CD4-positive, alpha-beta T cell treated with Interleukin-21 for 1 hour (primary cell): ENCODE results near the gene GDPD5.
"Not testable (repeated sequence)": the region's sequence is repeated elsewhere in the genome, so short reads cannot be mapped to it uniquely, and the experiment has no call there.

Experiments used
- DNase-seq: peaks from one replicate; pipeline ENCODE4 v3.0.0-alpha.2; 2020

GDPD5 gene

DNA sequence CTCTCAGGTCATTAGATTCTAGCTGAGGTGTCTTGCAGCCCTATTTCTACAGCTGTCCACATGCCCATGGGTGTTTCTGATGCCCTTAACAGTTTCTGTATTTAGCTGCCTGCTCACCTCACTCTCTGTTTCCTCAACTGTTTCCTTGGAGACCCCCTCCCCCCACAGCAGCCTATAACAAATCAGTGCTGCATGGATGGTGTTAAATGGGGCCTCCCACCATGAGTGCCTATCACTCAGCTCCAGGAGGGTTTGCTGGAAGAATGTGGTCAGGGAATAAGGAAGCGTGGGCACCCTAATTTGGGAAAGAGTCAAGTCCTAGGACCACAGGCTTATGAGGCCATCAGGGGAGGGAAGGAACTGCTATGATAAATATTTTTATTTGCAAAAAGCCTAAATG lies 101.3 kb downstream of the GDPD5 start:
- DNase-seq, result no peak

DNA sequence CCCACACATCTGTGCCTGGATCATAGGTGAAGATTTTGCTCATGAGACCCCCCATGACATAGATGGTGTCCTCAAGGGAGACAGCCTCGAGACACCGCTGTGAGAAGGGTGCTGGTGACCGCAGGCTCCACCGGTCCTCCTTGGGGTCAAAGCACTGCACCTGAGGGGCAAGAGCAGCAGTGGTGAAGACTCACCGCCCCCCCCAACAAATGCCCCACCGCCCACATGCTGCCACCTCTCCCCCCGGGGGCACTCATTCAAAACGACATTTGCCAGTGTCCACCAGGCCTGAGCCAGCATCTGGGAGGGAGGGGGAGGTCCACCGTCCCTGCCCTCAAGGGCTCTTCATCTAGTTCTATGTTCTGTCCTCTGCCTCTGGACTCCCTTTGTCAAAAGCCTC lies 102.0 kb downstream of the GDPD5 start:
- DNase-seq, result no peak

DNA sequence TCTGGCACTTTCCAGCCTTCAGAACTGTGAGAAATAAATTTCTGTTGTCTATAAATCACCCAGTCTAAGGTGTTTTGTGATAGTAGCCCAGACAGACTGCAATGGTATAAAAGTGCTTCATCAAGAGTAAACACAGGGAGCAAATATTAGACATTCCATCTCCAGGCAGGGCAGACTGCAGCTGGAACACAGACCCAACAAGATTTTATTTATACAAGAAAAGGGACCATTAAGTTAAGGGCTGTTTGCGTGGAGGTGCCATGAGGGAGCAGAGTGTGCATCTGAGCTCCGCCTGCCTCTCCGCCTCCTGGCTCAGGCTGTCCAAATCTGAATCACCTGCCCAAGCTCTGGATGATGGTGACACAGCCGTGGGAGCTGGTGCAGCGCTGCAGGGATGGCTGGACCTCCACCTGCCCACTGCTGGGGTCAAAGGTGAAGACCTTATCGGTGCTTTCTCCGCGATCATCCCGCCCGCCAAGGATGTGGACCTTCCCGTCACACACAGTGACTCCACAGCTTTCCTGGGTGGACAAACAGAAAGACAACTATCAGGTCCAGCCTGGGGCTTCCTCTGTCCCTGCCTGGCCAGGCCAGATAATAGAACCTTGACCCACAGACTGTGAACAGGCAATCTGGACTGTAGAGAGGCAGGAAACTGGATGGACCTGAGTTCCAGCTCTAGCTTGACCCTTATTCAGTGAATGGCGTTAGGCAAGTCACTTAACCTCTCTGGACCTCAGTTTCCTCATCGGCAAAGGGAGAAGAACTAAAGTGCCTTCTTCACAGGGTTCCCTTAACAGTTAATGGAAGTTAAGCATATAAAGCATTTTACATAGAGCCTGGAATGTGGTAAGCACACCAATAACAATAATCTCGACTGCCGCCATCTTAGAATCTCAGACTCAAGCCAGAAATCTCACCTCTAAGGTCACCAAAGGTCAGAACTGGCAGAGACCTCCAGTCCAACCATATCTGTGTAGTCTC lies 103.2 kb downstream of the GDPD5 start:
- DNase-seq, result no peak

- no peak for DNase-seq
Observed at GRCh38 chr11:75421902-75422247, 103.9 kb downstream of the GDPD5 start.

DNA sequence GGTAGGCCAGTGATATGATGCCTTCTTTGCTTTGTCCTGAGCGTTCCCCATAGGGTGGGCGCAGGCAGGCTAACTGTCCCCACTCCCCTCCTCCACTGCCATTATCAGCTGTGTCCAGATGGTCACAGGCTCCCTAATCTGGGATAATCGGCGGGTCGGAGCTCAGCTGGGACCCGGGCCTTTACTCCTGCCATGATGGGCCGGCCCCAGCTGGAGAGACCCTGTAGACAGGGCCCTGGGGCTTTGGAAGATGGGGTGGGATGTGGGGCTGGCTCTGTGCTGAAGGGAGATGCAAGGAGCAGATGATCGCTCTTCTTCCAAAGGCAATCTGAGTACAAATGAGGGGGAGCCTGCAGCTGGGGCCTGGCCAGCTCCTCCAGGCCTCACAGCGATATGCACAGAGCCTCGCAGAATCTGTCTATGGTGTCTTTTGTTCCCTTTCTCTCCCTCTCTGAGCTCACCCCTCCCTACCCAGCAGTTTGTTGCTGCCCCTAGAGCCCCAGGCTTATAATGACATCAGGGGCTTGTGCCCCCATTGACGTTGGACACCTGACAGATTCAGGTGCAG lies 104.6 kb downstream of the GDPD5 start:
- no peak for DNase-seq

GRCh38 chr11:75420224-75421034 lies 105.3 kb downstream of the GDPD5 start:
- DNase-seq, result no peak

DNA sequence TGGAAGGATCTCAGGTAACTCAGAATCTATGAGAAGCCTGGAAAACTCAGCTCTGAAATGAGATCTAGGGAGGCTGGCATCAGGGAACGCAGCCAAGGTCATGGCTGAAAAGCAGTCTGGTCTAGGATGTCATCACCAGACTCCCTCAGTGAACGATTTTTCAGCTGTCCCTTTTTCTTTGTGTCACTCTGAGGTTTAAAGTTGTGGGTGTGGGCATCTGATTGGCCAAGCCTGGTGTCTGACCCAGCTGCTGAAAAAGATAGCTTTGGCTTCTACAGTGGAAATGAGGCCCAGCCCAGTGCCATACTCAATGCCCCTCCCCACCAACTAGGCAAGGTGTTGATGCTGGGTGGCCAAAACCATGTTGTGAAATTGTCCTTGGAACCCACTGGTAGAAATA lies 111.9 kb downstream of the GDPD5 start:
- DNase-seq, result no peak

- DNase-seq, result not testable (repeated sequence)
Observed at GRCh38 chr11:75413146-75413545, 112.6 kb downstream of the GDPD5 start.

DNA sequence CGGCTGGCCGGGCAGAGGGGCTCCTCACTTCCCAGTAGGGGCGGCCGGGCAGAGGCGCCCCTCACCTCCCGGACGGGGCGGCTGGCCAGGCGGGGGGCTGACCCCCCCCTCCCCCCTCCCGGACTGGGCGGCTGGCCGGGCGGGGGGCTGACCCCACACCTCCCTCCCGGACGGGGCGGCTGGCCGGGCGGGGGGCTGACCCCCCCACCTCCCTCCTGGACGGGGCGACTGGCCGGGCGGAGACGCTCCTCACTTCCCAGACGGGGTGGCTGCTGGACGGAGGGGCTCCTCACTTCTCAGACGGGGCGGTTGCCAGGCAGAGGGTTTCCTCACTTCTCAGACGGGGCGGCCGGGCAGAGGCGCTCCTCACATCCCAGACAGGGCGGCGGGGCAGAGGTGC lies 115.8 kb downstream of the GDPD5 start:
- DNase-seq, result not testable (repeated sequence)

- DNase-seq, result no peak
Observed at GRCh38 chr11:75408957-75409219, 116.9 kb downstream of the GDPD5 start.

- no peak for DNase-seq
Observed at GRCh38 chr11:75406338-75406777, 119.4 kb downstream of the GDPD5 start.

DNA sequence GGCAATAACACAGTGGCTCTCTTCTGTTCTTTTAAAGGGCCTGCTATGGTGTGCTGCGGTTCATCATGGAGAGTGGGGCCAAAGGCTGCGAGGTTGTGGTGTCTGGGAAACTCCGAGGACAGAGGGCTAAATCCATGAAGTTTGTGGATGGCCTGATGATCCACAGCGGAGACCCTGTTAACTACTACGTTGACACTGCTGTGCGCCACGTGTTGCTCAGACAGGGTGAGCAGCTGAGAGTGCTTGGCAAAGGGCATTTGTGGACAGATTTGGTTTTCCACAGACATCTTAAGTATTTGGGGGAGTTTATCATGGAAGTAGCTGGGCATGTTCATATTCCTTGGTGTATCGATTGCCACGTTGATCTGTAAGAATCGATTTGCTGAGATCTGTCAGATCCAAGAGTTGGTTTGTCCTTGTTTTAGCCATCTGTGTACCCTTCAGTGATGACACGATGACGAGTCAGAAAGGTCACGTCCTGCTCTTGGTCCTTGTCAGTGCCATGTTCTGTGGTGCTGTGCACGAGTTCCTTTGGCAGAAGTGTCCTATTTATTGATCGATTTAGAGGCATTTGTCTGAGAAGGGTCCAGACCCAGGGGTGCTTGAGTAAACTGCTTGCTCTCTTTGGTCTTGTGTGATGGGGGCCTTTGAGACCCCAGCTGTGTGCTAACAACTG lies 121.6 kb downstream of the GDPD5 start:
- DNase-seq, result no peak

GRCh38 chr11:75403037-75403436 lies 122.7 kb downstream of the GDPD5 start:
- no peak for DNase-seq

- no peak for DNase-seq
Observed at GRCh38 chr11:75402002-75402773, 123.6 kb downstream of the GDPD5 start.

DNA sequence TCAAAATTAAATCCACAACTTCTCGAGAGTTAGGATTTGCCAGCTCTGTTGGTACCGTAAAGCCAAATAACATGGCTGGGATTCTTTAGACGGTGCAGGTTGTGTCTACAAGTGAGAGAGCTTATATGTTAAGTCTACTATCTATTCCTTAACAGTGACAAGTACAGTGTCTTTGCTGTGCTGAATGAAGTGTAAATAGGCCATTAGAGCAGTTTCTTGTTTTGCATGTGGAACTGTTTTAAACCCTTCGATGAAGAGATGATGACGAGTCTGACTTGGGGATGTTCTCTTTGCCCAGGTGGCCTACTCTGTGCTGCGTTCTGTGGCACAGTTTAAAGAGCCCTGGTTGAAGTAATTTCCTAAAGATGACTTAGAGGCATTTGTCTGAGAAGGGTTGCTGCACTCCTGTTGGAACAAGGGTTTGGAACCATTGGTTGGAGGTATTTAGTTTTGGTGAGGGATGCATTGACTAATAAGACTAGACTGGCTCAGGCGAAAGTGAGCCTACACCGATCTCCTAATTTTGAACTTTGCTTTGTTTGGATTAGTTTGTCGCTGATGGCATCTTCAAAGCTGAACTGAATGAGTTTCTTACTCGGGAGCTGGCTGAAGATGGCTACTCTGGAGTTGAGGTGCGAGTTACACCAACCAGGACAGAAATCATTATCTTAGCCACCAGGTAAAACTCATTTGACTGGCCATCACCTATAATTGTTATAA lies 125.4 kb downstream of the GDPD5 start:
- peak; percentile 33 for DNase-seq

- peak; percentile 90 for DNase-seq
Observed at GRCh38 chr11:75399344-75400145, 126.2 kb downstream of the GDPD5 start, which contains the start of gene RPS3. RPS3 (plus strand) TSS chr11:75399518; CDS start chr11:75399548, 30 bp downstream.

- DNase-seq, result no peak
Observed at GRCh38 chr11:75398906-75399305, 126.8 kb downstream of the GDPD5 start.

DNA sequence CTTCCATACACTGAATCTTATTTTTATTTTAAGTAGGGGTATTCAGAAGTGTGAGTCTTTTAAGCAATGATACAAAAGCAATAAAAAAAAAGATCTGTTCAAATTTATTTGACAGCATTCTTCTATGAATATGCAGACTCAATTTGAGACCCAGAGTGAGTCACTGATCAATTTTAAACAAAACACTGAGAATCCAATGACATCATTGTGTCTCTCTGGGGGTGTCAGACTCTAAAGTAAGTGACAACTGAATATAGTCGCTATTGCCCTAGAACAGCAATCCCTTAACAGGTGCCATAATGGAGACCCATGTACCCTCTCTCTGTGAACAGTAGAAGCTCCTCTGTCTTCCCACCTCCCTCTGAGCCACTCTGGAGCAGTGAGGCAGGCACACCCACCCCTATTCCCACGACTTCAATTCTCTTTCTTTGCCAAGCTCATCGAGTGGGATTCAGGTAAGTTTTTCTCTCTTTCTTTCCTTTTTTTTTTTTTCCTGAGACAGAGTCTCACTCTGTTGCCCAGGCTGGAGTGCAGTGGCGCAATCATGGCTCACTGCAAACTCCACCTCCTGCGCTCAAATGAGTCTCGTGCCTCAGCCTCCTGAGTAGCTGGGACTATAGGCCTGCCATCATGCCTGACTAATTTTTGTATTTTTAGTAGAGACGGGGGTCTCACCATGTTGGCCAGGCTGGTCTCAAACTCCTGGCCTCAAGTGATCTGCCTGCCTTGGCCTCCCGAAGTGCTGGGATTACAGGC lies 131.5 kb downstream of the GDPD5 start:
- DNase-seq, result no peak

- no peak for DNase-seq
Observed at GRCh38 chr11:75389925-75390324, 135.8 kb downstream of the GDPD5 start.

DNA sequence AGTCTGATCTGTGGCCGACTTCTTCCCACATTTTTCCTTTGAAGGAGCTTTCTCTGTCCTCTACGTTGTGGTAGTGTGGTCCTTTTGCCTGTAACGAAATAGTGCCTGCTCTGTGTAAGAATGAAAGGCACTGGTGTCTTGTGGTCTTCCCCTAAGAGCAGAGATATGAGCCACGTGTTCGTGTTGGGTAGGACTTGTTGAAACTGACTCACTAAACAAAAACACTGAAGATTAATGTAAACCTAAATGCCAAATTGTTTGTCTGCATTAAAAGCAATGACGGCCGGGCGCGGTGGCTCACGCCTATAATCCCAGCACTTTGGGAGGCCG lies 136.5 kb downstream of the GDPD5 start:
- DNase-seq, result no peak
